NCI-H526 (cell line): Measurements from ENCODE around the gene SMU1.

Source experiments
- DNase-seq, 2 experiments: peaks; one replicate each; lab custom pipeline; 2025; lab: John Stamatoyannopoulos, UW

SMU1 gene

DNA sequence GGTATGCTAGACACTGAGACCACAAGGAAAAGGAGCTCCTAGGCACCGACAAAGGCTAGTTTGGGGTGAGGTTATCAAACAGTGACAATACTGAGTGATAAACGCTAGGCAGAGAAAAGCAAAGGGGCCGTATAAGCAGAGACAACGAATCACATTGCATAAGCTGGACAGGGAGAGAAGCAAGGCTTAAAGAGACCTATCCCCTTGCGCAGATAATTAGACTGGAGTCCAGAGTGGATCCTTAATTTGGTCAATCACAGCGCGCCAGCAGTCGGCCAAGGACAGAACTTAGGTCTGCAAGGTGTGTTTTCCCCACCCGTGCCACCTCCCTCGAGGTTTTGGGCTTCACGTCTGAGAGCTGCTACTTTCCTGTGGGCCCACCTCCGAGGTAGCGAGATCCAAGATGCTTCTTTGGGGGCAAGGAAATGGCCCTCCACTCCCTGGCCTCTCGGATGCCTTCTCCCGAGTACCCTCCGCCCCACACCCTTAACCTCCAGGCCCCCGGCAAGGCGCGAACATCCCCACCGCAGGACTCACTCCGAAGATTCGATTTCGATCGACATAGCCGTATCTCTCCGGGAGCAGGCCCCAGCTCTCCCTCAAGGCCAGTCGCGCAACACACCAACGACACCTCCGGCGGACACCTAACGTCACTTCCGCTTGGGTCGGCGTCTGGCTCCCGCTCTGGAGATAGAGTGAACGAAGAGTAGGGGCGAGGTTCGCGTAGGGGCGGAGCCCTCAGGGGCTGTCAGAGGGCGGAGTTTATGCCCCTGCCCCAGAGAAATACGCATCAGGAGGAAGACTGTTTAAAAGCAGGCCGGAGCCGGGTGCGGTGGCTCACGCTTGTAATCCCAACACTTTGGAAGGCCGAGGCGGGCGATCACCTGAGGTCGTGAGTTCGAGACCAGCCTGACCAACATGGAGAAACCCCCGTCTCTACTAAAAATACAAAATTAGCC, at the start of gene SMU1:
Gene SMU1, minus strand, starts transcription at position 629 of the 959 bp plus-strand sequence. Its CDS starts 66 bp downstream, at position 563.
- DNase-seq: peak; percentile 96 to 98

DNA sequence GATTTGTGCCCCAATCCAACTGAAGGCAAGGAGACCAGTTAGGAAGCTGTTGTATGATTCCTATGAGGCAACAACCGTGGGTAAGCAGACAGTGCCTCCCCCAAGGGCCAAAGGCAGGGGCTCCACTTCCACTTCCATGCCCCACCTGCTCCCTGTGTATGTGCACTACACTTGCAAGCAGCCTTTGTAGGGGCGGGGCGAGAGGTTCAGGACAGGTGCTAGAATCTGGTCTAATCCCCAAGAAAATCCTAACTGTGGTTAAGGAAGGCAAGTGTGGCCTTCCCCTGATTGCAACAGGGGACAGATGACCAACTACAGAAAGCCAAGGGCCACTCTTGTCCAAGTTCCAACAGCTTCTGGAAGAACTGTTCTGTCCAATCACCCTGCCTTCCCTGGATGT, 49.0 kb upstream of the SMU1 start:
- no peak for DNase-seq

DNA sequence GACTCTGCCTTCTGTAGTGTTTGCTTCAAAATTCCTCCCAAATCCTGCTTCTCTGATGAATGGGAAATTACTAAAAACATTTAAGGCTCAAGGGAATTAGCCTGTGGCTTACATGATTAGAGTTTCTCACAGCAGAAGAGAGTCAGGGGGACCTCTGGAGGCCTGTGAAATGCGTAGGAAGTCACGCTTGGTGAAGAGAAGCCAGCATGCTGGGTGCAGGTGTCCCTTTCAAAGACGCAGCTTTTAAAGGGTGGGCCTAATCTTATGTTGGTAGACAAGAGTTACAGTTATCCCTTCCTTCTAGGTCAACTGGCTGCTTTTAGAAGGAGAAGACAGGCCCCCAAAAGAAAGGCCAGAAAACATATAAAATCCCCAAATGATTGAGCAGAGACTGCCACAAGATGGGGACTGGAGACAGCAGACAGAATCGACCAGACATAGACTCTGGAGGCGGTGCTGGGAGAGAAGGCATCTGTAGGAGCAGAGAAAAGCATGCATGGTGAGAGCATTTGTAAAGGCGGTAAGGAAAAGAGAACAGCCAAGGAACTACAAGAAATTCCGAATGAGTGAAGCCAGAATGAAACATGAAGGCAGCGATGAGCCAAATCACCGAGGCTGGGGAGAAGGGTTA, 48.4 kb upstream of the SMU1 start:
- no peak for DNase-seq

DNA sequence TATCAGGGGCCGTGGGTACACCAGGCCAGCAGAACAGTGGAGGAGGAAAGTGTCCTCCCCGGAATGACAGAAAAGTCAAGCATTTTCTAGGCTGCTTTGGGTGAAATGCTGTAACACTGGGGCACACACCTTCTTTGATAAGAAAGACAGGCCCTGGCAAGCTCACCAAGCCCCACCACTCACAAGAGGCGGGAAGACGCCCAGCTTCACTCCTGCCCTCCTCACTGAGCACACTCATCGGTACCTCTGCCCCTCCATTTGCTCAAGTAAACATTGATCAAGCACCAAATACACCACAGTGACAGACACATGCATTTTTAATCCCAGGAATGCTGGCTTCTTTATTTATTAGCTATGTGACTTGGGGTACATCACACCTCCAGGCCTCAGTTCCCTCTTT, 47.6 kb upstream of the SMU1 start:
- DNase-seq: no peak

DNA sequence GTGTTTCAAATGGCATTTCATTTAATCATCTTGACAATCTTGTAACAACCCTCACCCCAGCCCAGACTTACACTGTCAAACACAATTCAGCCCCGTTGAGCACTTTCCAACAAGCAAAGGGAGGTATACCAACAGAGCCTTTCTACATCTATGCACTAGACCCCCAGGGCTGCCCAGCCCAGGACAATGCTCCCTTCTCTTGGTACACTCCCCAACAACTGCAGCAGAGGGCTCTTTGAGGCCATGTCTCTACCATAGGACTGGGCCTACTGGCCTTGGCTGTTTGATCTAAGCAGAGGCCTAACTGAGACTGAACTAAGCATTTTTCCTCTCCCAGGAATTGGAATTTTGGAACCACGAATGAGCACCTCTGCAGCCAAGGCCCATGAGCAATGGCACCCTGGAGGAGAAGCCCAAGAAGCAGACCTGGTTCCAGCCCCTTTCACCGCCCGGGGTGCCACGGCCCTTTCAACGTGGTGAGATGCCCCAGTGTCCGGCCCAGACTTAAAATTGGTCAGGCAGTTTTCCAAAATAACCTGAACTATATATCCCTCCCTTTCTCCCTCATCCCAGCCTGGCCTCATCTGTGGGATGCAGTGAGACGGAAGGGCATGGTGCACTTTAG, 47.0 kb upstream of the SMU1 start:
- DNase-seq: no peak

DNA sequence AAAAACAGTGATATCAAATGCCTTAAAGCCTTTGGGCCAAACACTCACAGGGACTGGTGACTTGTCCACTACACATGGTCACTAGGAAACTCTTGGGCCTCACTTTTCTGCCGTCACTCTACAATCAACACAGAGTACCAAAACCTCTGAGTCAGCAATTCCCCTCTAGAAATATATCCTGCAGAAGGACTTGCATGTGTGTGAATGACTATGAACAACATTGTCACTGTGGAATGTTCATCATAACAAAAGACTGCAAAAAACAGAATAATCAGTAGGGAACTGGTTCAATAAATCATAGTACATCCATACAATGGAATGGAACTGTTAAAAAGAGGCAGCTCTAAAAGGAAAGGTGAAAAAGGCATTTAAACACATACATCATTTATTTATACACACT, 44.1 kb upstream of the SMU1 start:
- DNase-seq: no peak

DNA sequence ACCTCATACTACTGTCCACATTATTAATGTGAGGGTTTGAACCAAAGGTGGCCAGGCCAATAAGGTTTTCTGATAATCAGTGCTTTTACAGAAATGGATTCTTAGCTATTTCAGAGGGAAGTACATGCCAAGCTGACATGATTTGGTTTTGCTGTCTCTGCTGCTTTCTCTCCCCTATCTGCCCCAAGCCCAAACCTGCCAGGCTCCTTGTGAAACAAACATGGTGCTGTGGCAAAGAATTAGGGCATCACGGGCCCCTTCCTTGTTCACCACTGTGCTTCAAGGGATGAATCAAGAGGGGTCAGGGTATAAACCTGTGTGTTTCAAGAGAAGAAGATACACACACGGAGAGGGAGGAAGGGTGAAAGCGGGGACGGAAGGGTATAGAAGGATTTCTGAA, 41.3 kb upstream of the SMU1 start:
- no peak for DNase-seq

DNA sequence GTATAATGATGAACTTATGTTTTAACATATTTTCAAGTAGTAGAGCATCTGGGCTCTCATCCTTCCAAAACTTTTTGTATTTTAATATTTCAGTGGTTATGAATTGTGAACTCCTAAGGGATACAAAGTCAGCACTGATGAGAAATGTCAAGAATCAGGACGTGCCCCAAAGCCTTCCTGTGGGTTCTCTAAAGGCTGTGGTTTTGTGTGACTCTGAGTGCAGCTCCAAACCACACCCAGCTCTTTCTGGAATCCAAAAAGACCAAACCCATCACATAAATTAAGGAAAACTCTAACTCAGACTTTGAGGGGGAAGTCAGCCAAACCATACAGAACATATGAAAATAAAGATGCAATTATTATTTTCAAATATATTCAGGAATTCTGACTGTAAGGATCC, 40.8 kb upstream of the SMU1 start:
- DNase-seq: no peak

DNA sequence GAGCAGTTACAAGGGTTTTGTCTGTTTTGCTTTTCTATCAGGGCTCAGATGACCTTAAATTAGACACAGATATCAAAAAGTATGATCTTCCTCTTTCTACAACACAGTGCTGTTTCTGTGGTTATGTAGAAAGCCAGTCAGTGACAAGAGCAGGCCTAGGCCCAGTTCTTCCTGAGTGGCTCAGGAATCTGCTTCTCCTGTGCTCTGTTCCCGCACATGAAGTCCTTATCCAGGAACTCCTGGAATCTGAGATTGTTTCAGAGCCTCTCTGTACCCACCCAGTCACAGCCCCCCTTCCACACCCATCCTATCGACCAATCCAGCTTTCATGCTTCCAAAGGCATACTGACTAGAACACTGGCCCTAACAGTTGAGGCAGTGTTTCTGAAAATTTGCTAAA, 40.4 kb upstream of the SMU1 start:
- no peak for DNase-seq

DNA sequence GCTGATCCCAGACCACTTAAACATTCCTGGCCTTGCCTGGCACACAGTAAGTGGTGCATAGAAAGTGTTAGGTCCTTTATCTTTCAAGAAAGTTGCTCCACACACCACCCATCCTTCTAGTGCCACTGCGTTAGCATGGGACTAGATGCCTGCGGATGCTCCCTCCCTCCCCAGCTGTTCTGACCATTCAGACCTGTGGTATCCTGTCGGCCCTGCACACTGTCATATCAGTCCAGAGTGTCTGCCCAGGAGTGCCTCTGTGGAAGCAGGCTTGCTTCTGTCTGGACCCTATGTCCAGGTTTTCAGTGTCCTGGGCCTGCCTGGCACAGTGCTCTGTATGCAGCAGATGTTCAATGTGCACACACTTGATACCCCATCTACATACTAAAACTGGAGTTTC, 38.3 kb upstream of the SMU1 start:
- no peak for DNase-seq

DNA sequence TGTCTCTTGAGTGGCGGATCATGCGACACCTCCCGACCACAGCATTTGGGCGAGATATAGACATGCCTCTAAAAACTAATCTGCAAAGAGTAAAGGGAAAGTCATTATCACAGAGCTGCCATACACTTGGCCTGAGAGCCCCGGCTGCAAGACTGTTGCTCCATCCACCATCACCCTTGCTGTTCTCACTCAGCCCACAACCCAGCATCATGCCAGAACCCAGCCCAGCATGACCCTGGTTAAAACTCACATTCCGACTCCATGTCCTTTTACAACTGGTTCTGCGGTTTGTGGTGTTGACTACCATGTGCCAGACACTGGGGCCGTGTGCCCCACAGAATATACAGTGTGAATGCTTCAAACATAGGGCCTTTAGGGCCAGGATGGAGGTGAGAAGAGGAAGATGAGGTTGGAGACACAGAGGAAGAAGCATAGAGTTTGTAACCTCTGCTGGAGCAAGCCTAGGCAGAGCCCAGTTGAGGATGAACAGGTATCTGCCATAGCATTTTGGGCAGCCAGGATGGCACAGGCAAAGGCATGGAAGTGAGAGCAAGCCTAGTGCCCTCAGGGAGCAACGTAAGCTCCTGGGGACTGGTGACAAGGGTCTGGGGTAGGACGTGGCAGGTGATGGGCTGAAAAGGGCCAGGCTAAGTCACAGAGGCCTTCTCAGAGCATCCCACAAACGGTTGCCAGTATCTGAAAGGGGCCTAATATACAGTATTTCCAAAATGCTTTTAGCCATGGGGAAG, 37.5 kb upstream of the SMU1 start:
- DNase-seq: no peak

DNA sequence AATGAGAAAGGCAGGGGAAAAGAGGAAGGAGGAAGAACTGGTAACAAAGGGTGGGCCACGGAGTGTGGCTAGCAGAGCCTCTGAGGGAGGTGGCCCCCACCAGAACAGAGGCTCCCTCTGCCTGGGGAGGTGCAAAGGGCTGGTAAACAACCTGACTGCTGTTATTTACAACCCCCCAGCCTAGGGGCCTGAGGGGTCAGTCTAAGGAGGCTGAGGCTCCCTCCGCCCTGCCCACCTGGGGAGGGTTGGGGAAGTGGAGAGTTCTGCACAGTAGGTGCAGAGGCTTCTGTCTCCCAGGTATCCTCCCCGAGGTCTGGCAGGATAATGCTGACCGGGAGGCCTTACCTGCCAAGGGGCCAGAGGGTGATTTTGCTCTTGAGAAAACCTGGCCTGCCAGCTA, 35.6 kb upstream of the SMU1 start:
- no peak for DNase-seq

DNA sequence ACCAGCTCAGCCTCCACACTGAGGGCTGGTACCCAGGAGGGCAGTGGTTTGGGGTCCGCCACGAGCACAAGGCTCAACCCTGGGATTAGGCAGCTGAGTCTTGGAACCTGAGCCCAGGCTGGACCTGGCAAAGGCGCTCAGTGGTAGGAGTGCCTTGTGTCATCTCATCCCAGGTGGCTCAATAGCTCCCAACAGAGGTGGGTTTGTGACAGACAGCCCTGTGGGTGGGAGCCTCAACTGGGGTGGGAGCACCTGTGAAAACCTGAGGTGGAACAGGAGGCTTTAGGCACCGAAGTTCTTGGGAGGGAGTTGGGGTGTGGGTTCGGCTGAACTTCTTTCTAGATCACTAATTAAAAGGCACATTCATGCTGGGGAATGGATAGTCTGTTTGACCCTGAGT, 35.2 kb upstream of the SMU1 start:
- peak in 1 of 2 experiments; percentile 1 for DNase-seq

DNA sequence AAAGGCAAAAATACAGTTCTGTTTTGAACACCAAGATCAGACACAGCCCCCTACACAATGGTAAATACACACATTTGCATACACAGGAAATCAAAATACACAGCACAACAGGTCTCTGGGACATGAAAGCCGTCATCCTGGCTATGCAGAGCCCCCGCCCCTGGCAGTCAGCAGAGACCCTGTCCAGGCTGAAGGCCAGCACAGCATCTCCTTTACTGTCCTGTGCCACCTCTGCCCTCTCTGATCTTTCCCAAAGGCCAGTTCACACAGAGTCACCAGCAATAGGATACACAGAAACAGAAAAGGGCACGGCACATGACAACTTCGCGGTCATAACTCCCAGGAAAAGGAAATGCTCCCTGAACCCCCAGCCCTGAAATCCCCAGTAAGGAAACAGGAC, 34.2 kb upstream of the SMU1 start:
- no peak for DNase-seq

DNA sequence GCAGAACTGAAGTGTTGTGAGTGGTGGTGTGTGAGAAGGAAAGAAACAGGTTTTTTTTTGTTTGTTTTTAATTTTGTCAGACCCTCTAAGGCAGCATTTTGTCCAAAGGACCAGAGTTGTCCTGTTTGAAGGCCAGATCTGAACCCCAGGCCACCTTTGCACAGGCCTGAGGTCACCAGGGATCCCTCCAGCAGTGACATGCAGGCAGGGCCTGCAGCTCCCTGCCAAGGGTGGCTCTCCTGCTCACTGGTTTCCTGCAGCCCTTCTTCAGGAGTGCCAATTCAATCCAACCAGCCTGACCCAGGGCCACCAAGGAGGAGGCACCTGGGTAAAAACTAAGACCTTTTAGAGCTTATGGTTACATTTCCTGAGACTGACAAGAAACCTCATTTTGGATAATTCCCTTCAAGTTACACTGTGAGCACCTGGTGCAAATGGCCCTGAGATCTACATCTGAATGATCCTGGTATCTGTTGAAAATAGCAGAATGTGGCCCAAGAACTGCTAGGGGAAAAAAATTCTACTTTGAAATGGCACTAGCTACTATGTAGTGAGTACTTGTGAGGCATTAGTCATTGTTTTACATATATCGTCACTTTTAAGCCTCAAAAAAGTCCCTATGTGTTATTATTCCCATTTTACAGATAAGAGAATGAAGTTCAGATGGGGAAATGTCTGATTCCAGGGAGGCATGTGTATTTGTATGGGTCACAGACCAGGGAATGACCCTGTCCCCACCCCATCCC, 33.5 kb upstream of the SMU1 start:
- no peak for DNase-seq

DNA sequence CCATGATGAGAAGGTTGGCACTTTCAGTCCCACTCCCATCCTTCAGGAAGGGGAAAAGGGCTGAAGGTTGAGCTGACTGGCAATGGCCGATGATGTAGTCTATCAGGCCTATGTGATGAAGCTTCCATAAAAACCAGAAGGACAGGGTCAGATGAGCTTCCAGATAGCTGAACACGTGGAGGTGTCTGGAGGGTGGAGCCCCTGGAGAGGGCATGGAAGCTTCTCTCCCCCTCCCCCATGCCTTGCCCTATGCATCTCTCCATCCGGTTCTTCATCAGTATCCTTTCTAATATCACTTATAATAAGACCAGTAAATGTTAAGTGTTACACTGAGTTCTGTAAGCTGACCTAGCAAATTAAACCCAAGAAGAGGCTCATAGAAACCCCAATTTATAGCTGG, 32.6 kb upstream of the SMU1 start:
- DNase-seq: no peak

DNA sequence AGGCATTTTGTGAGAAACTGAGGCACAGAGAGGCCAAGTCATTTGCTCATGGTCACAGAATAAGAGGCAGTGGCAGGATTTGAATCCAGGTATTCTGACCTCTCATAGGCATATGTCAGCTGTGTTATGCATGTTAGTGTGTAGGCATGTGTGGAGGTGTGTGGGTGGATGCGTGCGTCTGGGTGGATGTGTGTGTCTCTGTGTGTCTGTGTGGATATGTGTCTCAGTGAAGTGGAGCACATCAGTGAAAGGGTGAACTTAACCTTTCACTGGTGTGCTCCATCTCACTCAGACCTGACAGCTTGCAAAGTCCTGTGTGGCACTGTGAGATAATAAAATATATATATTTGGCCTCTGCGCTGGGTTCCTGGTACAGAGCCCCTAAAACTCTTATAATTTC, 32.0 kb upstream of the SMU1 start:
- DNase-seq: no peak

DNA sequence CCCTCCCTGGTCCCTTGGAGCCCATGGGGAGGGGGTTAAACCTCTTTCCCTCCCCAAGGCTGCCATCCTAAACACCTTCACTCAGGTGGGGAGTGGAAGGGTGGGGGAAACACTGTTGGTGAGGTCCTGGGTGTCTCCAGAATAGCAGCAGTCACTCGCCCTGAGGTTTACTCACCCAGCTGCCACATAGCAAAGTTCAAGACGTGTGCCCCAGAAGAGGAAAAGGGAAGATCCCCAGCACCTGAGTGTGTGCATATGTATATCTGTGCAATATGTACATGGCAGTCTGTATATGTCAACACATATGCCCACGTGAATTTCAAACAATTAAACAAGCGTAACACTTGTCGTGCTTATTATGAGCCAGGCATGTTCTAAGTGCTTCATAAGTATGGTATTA, 31.3 kb upstream of the SMU1 start:
- DNase-seq: no peak

DNA sequence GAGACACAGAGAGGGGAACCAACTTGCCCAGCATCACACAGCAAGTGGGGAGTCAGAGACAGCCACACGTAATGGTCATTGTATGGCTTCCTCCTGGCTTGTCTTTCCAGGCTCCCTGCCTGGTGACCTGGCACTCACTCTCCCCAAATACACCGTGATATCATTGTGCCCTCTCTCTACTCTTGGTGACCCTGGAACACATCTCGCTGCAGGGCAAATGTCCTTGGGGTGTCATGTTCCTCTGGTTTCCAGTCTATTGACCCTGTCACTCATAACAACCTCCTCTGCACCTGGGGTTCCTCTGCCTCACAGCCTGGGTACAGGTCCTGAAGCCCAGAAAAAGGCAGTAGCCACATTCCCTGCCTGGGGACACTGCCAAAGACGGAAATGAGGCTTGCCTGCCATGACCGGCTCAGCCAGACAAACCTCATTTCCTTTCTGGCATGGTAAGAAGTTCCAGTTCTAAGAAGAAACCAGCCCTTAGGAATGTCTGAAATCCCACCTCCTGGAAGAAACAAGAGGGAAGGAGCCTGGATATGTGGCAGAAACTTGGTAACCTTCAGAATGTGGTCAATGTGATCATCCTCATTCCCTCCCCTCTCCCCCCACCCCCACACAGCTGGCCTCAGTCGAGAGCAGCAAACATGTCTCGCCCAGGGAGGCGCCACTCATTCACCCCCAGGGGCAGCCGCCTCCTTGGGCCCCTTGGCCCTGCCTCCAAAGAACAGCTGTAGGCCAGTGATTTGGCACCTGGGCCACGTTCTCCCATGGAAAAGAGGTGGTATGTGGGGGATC, 30.6 kb upstream of the SMU1 start:
- no peak for DNase-seq

DNA sequence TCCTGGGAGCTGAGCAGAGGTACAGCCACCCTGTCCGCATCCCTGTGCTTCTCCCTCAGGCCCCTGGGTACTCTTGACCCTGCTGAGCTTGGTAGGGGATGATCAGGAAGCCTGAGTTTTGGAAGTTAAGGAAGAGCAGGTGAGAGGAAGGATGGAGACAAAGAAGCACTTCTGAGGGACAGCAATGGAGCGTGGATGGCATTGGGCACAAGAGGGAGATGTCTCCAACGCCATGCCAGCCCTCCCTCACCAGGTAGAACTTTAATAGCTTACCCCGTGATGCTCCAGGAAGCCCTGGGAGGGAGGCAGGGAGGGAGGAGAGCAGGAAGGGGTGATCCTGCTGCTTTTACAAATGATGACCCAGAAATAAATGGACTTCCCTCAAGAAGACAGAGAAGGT, 29.9 kb upstream of the SMU1 start:
- DNase-seq: no peak

DNA sequence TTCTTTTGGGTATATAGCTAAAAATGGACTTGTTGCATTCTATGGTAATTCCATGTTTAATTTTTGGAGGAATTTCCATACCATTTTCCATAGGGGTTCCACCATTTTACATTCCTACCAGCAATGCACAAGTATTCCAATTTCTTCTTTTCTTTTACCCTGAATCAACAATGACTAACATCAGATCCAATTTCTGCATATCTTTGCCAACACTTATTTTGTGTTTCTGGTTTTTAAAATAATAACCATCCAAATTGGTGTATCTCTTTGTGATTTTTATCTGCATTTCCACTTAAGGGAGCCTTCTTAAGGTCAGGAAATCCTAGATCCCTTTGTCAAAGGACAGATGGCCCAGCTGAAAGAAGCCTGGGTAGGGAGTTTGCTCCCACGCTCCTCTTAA, 29.5 kb upstream of the SMU1 start:
- no peak for DNase-seq
